ENCODE measurements around the gene SLC18A2.

GRCh38 chr10:117215079-117215478 is 25.8 kb upstream of the SLC18A2 start:
- TF ChIP-seq EZH2 (IDR thresholded peaks at IDR 0.05; ENCODE audit: insufficient read depth, poor library complexity, severe bottlenecking) (no peak), EZH2phosphoT487 (IDR thresholded peaks at IDR 0.05; ENCODE audit: insufficient read depth, low read depth) (no peak)
